Activated CD8-positive, alpha-beta memory T cell treated with anti-CD3 and anti-CD28 coated beads, Interleukin-2, amount 50 U/mL, for 4 hours (primary cell): ENCODE results near the gene CDHR1.

Experiments
- DNase-seq: peaks from one replicate; pipeline ENCODE4 v3.0.0-alpha.2; 2020

Gene CDHR1

GRCh38 chr10:84201682-84202081, 7.3 kb downstream of the CDHR1 start:
- no peak for DNase-seq

GRCh38 chr10:84202349-84202748, 8.0 kb downstream of the CDHR1 start:
- no peak for DNase-seq

GRCh38 chr10:84204122-84204521, 9.8 kb downstream of the CDHR1 start:
- DNase-seq = no peak

GRCh38 chr10:84204610-84205009, 10.3 kb downstream of the CDHR1 start:
- DNase-seq = no peak

GRCh38 chr10:84205049-84205852, 10.9 kb downstream of the CDHR1 start:
- DNase-seq = peak; percentile 74

GRCh38 chr10:84205853-84206525, 11.7 kb downstream of the CDHR1 start:
- no peak for DNase-seq

GRCh38 chr10:84208023-84208422, 13.7 kb downstream of the CDHR1 start:
- DNase-seq = no peak

DNA sequence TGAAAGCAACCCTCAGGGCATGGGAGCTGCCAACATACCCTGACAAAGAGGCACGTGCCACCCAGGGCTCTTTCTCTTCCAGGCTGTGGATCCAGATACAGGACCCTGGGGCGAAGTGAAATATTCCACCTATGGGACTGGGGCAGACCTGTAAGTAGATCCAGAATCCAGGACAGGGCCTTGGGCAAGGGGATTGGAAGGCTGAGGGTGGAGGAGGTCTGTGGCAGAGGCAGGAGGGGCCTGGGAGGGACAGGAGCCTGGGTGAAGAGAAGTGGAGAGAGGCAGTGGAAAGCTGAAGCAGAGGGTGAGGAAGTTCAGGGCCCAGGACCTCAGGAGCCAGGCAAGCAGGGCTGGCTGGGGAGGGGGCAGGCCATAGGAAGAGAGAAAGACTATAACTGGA, 17.2 kb downstream of the CDHR1 start:
- DNase-seq = no peak

DNA sequence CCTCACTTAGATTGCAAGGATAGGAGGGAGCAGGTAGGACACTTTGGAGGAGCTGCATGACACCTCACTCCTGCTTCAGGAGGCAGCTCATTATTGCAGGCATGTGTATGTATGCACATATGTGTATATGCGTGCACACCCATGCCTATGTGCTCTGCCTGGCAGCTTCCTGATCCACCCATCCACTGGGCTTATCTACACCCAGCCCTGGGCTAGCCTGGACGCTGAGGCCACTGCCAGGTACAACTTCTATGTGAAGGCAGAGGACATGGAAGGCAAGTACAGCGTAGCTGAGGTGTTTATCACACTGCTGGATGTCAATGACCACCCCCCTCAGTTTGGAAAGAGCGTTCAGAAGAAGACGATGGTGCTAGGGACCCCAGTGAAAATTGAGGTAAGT, 17.7 kb downstream of the CDHR1 start:
- DNase-seq = no peak

- DNase-seq = no peak
Measured at GRCh38 chr10:84213076-84213475, 18.7 kb downstream of the CDHR1 start.

GRCh38 chr10:84214046-84214572, 19.8 kb downstream of the CDHR1 start:
- no peak for DNase-seq

DNA sequence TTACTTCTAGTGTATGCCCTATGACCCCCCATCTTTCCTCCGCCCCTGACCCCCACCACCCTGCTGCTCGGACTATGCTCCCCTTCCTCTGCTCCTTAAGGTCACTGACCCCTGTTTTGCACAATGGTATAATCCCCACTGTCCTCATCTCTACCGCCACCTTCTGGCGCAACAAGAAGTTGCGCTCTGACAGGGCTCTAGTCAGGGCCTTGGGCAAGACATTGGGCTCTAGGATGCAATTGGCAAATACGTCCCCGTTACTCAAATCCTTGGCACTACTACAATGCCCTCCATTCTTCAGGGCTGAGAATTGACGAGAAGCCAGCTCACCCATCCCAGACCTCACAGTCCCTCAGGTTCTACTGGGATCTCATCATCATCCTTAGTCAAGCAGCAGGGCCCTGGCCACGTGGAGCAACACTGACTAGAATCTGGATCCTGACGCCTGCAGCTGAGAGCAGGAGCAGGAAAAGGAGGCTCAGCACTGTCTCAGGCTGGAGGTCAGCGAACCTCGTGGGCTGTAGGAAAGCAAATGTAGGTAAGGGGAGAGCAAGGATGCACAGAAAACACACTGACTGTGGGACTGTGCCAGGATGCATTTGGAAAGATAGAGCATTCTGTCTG, 20.4 kb downstream of the CDHR1 start:
- no peak for DNase-seq

GRCh38 chr10:84216834-84217233, 22.5 kb downstream of the CDHR1 start:
- DNase-seq = no peak

GRCh38 chr10:84217746-84218145, 23.4 kb downstream of the CDHR1 start:
- DNase-seq = no peak

DNA sequence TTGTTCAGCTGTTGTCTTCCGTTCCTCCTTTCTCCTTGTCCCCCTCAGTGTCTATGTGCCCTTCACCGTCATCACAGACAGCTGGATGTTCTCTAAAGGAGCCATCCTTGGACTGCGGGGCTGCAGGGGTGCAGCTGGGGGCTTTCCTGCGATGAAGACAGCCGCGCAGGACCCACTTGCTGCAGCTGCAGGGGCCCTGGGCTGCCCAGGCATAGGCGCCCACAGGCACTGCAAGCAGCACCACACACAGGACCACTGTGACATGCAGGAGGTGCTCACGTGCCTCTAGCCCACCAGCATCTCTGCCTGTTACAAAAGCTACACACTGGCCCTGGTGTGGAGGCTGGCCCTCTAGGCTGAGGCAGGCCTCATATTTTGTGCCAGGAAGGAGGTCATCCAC, 27.6 kb downstream of the CDHR1 start:
- DNase-seq = no peak

GRCh38 chr10:84224411-84225028, 30.2 kb downstream of the CDHR1 start:
- no peak for DNase-seq

- DNase-seq = no peak
Measured at GRCh38 chr10:84225427-84226173, 31.3 kb downstream of the CDHR1 start, which contains the start of gene LRIT2. LRIT2 (minus strand) TSS chr10:84225544; CDS start chr10:84225520, 24 bp downstream.

DNA sequence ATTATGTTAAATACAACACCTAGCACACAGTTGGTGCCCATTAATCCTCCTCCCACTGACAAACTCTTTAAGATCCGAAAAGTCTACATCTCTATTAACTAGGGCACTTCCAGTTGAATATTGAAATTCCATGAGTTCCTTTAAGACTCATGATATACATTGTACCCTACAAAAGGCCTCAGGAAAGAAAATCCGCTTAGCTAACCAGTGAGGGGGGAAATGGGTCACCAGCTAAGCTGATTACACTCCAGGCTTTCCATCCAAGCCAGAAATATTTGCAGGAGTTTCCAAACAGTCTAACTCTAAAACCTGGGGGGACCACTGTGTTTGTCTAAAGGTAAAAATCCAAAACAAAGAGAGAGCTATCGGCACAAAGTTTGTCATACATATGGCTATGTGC, 32.3 kb downstream of the CDHR1 start:
- no peak for DNase-seq

DNA sequence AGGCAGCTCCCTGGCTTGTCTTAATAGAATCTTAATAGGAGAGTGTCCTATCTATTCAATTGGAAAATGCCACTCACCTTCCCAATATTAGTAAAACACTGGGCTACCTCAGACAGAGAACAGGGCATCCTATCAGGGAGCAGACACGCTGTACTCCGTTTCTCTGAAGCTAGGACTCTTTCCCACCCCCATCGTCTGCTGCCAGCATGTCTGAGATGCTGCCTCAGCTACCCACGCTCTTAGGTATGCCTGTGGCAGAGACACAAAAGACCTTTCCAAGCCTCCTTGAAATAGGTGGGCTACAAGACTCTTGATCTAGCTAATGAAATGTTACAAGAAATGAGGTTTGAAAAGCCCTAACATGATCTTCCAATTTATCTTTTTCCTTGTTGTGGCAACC, 33.5 kb downstream of the CDHR1 start:
- DNase-seq = no peak

- DNase-seq = no peak
Measured at GRCh38 chr10:84230359-84230758, 36.0 kb downstream of the CDHR1 start.

GRCh38 chr10:84232376-84232775, 38.0 kb downstream of the CDHR1 start:
- no peak for DNase-seq

DNA sequence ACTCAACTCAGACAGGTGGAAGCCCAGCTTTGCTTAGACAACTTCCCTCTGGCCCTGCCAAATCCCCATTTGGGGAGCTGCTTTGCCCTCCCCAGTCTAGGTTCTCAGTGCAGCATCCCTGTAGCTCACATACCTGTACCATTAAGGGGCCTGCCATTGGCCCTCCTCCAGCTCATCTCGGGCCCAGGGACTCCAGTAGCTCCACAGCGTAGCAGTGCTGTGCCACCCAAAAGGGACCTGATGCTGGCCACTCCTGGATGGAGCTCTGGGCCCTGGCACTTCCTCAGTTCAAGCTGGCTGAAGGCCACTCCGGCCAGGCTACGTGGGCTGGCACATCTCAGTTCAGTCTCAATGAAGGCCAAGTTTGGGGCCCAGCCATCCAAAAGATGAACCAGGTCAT, 39.6 kb downstream of the CDHR1 start:
- no peak for DNase-seq

DNA sequence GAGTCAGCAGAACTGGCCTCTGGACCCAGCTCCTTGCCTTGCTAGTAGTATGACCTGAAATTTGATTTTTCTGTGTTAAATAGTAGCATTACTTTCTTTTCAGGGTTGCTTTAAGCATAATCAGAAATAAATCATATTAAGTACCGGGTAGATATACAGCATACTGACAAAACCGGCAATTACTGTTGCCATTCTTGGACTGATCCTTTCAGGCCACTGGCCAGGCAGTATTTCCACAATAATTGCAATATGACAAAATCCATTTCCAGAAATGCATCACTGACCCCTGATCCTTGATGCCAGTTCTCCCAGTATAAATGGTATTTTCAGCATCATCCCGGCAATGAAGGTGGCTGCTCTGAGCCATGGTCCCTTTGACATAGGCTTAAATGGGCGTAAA, 40.1 kb downstream of the CDHR1 start:
- DNase-seq = no peak
